ENCODE measurements around the gene CHD1. TPM values are rescaled to one million over a fixed set of nuclear protein-coding genes. Genes with fewer than 3 reads are reported as not detected.

The CHD1 gene
- polyA plus RNA-seq (2011; rRNA removed) (19.4 and 26.4 TPM in 2 replicates), polyA minus RNA-seq (2011; rRNA and poly(A)+ RNA removed) (16.4 and 38.8 TPM in 2 replicates)

GRCh38 chr5:98928873-98929709, at the start of gene CHD1:
TSS of gene CHD1 (minus strand) at chr5:98929007. CDS start at chr5:98926386, 2,621 bp downstream.
- ChIA-PET POLR2A (interaction anchor here (0.6 to 1.2 kb wide), 7 partner anchors 9 to 1623 kb away, joined by 3 to 4 read pairs (median 3); no protein-coding TSS in a partner anchor), CTCF (interaction anchor here (0.7 to 2.1 kb wide), 2 partner anchors 13 to 103 kb away, joined by 3 to 8 read pairs; no protein-coding TSS in a partner anchor)
- no peaks in the 10 kb centered on the region for H3K27me3 ChIP-seq (ENCODE audit: control insufficient read depth, insufficient read depth, low read length)
- peak within 1 kb of the TSS; percentile 100 for H3K27ac ChIP-seq (ENCODE audit: low read depth, low read length)
- DNase-seq (ENCODE audit: low read depth, low spot score), result peak; percentile 86
- H3K4me3 ChIP-seq (ENCODE audit: low read depth, low read length), result peak within 1 kb of the TSS; percentile 92
- no peak for TF ChIP-seq CTCF (IDR thresholded peaks at IDR 0.05; ENCODE audit: low read depth, low read length)
- H3K9me3 ChIP-seq (ENCODE audit: control insufficient read depth, insufficient read depth, low read length), result no peaks in the 10 kb centered on the region; the same call in 1 of the 2 replicates

GRCh38 chr5:98978528-98978927, 49.7 kb upstream of the CHD1 start:
- Histone ChIP-seq H3K27ac (ENCODE audit: low read depth, low read length) (no peak overlapping the region), H3K4me3 (ENCODE audit: low read depth, low read length) (no peak overlapping the region), H3K27me3 (ENCODE audit: control insufficient read depth, insufficient read depth, low read length) (no peaks in the 10 kb centered on the region), H3K9me3 (ENCODE audit: control insufficient read depth, insufficient read depth, low read length) (no peaks in the 10 kb centered on the region)
- ChIA-PET POLR2A (no interaction called here), CTCF (interaction anchor here (0.9 kb wide), 1 partner anchor 73 kb away, joined by 3 read pairs; no protein-coding TSS in a partner anchor)
- no peak for TF ChIP-seq CTCF (IDR thresholded peaks at IDR 0.05; ENCODE audit: low read depth, low read length)
- no peak for DNase-seq (ENCODE audit: low read depth, low spot score)

- Histone ChIP-seq H3K27ac (ENCODE audit: low read depth, low read length) (no peak overlapping the region), H3K4me3 (ENCODE audit: low read depth, low read length) (no peak overlapping the region), H3K27me3 (ENCODE audit: control insufficient read depth, insufficient read depth, low read length) (no peaks in the 10 kb centered on the region), H3K9me3 (ENCODE audit: control insufficient read depth, insufficient read depth, low read length) (no peaks in the 10 kb centered on the region)
- CTCF ChIA-PET, result interaction anchor here (0.9 kb wide), 1 partner anchor 73 kb away, joined by 3 read pairs; no protein-coding TSS in a partner anchor
- POLR2A ChIA-PET, result no interaction called here
- TF ChIP-seq CTCF (IDR thresholded peaks at IDR 0.05; ENCODE audit: low read depth, low read length), result no peak
- DNase-seq (ENCODE audit: low read depth, low spot score), result no peak
Observed at GRCh38 chr5:98977723-98978122, 48.9 kb upstream of the CHD1 start.

- Histone ChIP-seq H3K4me3 (ENCODE audit: low read depth, low read length) (no peak overlapping the region), H3K9me3 (ENCODE audit: control insufficient read depth, insufficient read depth, low read length) (no peaks in the 10 kb centered on the region), H3K27me3 (ENCODE audit: control insufficient read depth, insufficient read depth, low read length) (no peaks in the 10 kb centered on the region), H3K27ac (ENCODE audit: low read depth, low read length) (no peak overlapping the region)
- no peak for TF ChIP-seq CTCF (IDR thresholded peaks at IDR 0.05; ENCODE audit: low read depth, low read length)
- DNase-seq (ENCODE audit: low read depth, low spot score), result no peak
- POLR2A ChIA-PET, result no interaction called here
- CTCF ChIA-PET, result no interaction called here
Observed at GRCh38 chr5:98975682-98976407, 47.0 kb upstream of the CHD1 start.
